HL-60/S4 treated with retinoic acid at 250 ng/mL for 4 days and 3 days (cell line): ENCODE data around the gene KRTAP4-6.
"Not testable (repeated sequence)": the region's sequence is repeated elsewhere in the genome, so short reads cannot be mapped to it uniquely, and the experiment has no call there.

Experiments
- in situ Hi-C: fragments of 300-500 bp; cut with MboI; formaldehyde crosslinking; loops from 2 replicates; pipeline ENCODE4 v1.7.0; 2022; ENCODE audit warnings: low sequenced_read_pairs

KRTAP4-6 gene

DNA sequence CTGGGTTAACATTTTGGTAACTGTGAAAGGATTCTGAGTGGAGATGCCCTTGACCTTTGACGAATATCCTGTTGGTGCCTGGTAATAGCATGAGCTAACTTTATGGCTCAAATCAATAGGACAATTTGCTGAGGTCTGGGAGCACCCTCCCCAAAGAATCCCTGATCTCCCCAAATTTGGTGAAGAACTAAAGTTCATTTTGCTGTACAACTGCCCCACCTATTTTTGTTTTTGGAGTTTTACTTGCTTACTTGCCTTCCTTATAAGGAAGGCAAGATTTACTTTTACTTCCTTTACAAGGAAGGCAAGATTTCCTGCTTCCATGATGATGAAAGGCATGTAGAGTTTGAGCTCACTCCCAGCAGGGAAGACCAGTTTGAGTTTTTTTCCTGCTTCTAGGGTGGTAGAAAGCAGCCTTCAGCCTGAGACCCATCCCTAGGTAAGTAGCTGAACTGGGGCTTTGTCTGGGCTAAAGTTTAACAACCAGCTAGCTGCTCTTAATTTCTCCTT lies 32.3 kb downstream of the KRTAP4-6 start:
- in situ Hi-C loops = no loop called here

DNA sequence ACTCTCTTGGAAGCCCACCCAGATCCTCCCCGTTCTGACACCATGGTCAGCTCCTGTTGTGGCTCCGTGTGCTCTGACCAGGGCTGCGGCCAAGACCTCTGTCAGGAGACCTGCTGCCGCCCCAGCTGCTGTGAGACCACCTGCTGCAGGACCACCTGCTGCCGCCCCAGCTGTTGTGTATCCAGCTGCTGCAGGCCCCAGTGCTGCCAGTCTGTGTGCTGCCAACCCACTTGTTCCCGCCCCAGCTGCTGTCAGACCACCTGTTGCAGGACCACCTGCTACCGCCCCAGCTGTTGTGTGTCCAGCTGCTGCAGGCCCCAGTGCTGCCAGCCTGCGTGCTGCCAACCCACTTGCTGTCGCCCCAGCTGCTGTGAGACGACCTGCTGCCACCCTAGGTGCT lies 35.0 kb downstream of the KRTAP4-6 start, which contains the start of gene KRTAP4-9:
Gene KRTAP4-9 (plus strand): TSS at position 43 of the 400 bp plus-strand sequence. CDS start 0 bp downstream, at position 43.
- in situ Hi-C loops = not testable (repeated sequence)

DNA sequence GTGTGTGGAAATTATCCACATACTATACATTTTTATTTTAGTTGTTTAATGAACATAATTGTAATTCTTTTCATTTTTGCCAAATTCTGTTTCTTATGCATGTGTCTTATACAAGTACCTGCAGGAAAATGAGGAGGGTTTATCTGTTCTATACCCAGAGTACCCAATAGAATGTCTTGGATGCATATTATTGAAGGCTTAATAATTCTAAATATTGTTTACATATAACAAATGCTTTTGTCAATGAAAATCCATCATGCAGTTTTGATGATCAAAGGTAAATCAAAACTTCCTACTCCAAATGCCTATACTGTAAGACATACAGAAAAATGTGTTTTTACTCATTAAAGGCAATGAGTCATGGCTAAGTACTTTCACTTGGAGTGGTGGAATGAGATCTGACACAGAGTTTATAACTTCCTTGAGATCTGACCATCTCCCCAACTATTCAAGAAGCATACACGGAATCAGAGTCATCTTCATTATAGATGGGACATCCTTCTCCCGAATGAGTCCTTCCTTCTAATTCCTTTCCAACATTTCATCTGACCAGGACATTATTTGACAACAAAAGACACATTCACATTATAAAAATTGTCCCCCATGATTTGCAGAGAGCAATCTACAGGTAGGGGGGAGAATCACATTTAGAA lies 35.8 kb downstream of the KRTAP4-6 start:
- in situ Hi-C loops = not testable (repeated sequence)

DNA sequence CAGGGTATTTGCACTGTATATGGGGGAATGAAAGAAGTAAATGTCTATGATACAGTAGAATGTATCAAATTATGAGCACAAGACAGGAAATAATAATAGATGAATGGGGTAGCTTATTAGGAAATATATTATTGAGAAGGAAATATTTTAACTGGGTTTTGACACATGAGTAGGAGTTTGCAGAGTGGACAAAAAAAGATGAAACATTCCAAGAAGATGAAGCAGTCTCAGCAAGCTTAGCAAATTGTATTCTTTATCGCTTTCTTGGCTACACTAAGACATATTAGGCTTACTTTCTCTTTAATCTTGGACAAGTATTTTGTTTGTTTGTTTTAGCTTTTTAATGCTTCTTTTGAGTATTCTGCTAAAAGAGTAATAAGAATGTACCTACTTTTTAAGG lies 36.4 kb downstream of the KRTAP4-6 start:
- in situ Hi-C loops = no loop called here

DNA sequence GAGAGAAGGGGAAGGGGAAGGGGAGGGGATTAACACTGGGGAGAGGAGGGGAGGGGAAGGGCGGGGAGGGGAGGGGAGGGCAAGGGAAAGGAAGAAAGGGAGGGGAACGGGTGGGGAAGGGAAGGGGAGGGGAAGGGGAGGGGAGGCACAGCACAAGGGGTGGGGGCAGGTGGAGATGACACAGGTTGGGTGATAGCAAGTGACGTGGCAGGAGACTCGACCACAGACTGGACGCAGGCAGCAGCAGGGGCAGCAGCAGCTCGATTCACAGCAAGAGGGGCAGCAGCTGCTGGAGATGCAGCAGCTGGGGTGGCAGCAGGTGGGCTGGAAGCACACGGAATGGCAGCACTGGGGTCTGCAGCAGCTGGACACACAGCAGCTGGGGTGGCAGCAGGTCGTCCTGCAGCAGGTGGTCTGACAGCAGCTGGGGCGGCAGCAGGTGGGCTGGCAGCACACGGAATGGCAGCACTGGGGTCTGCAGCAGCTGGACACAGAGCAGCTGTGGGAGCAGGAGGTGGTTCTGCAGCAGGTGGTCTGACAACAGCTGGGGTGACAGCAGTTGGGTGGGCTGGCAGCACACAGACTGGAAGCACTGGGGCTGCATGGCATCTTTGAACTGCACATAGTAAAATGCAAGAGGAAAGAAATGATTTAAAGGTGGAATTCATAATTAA lies 38.6 kb downstream of the KRTAP4-6 start, which contains the start of gene KRTAP4-16:
Gene KRTAP4-16 (minus strand): TSS at position 624 of the 674 bp plus-strand sequence. CDS start 0 bp downstream, at position 624.
- in situ Hi-C loops = no loop called here

DNA sequence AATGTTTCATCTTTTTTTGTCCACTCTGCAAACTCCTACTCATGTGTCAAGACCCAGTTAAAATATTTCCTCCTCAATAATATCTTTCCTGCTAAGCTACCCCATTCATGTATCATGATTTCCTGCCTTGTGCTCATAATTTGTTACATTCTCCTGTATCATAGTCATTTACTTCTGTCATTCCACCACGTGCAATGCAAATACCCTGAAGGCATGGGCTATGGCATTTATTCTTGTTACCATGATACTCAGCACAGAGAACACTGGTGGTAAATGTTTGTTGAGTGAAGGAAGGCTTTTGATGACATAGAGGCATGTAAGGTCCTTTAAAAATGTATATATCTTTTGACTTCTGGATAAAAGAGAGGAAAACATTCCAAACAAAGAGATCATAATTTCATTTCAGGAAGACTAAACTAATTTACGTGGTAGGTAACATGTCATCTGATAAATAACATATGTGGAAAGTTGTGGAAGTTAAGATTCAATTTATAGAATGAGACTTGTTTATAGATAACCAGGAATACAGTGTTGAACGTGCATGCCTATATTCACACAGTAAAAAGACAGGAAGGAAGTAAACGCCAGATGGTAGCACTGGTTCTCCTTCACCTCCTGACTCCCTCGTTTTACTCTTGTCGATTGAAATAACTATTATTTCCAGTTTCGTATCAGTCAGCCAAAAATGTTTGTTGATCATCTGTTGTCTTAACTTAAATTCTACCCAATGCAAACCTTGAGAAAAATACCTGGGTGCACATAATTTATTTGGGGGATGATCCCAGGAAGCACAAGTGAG lies 40.5 kb downstream of the KRTAP4-6 start:
- in situ Hi-C loops = not testable (repeated sequence)

DNA sequence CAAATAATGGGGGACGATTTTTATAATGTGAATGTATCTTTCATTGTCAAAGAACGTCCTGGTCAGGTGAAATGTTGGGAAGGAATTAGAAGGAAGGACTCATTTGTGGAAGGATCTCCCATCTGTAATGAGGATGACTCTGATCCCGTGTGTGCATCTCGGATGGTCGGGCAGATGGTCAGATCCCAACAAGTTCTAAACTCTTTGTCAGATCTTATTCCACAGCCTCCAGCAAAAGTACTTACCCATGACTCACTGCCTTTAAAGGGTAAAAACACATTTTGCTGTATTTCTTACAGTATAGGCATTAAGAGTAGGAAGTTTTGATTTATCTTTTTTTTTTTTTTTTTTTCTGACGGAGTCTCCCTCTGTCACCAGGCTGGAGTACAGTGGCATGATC lies 41.9 kb downstream of the KRTAP4-6 start:
- in situ Hi-C loops = no loop called here

DNA sequence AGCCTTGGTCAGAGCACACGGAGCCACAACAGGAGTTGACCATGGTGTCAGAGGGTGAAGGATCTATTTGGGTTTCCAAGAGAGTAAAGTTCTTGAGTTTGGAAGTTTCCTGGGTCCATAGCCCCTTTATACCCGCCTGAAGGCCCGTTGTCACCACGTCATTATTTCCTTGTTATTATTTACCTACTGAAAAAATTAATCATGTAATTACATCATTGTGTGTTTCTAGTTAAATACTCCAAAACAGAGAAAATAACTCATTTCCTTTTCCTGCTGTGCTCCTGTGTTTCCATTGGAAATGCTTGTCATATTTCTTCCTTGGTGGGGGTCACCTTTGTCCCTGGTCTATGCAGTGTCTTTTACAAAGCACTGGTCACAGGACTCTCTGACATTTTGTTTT lies 42.3 kb downstream of the KRTAP4-6 start, which contains the start of gene KRTAP4-8:
Gene KRTAP4-8 (minus strand): TSS at position 101 of the 400 bp plus-strand sequence. CDS start 58 bp downstream, at position 43.
- in situ Hi-C loops = no loop called here

DNA sequence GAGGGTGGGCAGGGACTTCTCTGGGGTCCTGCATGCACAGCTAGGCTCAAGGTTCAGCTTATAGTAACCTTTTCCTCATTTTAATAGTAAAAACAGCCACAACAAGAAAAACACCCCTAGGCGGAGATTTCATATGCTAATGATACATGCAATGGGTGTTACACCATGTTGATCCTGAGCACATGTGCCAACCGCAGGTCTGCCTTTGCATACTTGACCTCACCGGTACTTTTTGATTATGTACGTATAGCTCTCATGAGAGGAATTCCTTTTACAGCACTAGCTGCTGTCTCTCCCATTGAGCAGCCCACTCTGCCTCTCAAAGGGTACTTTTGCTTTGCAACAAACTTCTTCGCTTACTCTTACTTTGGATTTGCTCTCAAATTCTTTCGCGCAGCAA lies 44.3 kb downstream of the KRTAP4-6 start:
- in situ Hi-C loops = no loop called here
